Parathyroid adenoma (tissue), 2 donors: Measurements from ENCODE around the gene GLG1.

Experiments
- H2AFZ ChIP-seq: fragments of 300-600 bp; sonication (generic); one replicate; pipeline ENCODE4 v1.7.0; 2017; ENCODE audit warnings: antibody characterized with exemption, mild to moderate bottlenecking
- H3K27ac ChIP-seq: fragments of 300-600 bp; sonication (generic); one replicate; pipeline ENCODE4 v1.7.0; 2017
- H3K27me3 ChIP-seq: fragments of 300-600 bp; sonication (generic); one replicate; pipeline ENCODE4 v1.7.0; 2017; ENCODE audit warnings: low read length; ENCODE audit not compliant: control insufficient read depth, insufficient read depth
- H3K36me3 ChIP-seq: fragments of 300-600 bp; sonication (generic); one replicate; pipeline ENCODE4 v1.7.0; 2017; ENCODE audit warnings: low read length; ENCODE audit not compliant: control insufficient read depth, insufficient read depth
- H3K4me1 ChIP-seq: fragments of 300-600 bp; sonication (generic); one replicate; pipeline ENCODE4 v1.7.0; 2017; ENCODE audit warnings: control low read depth
- H3K4me2 ChIP-seq: fragments of 300-600 bp; sonication (generic); one replicate; pipeline ENCODE4 v1.7.0; 2017; ENCODE audit warnings: low read length
- H3K4me3 ChIP-seq: fragments of 300-600 bp; sonication (generic); one replicate; pipeline ENCODE4 v1.7.0; 2017; ENCODE audit warnings: low read depth, low read length
- H3K79me2 ChIP-seq: fragments of 300-600 bp; sonication (generic); one replicate; pipeline ENCODE4 v1.7.0; 2017; ENCODE audit warnings: control low read depth
- H3K9ac ChIP-seq: fragments of 300-600 bp; sonication (generic); one replicate; pipeline ENCODE4 v1.7.0; 2017; ENCODE audit warnings: mild to moderate bottlenecking
- H3K9me3 ChIP-seq: fragments of 300-600 bp; sonication (generic); one replicate; pipeline ENCODE4 v1.7.0; 2017; ENCODE audit warnings: low read length; ENCODE audit not compliant: control insufficient read depth
- CTCF ChIP-seq: fragments of 300-600 bp; sonication (generic); IDR thresholded peaks from one replicate; pipeline ENCODE4 v1.7.0; 2017; ENCODE audit warnings: antibody characterized with exemption, mild to moderate bottlenecking
- donor health status: primary hyperparathyroidism.

Gene GLG1

DNA sequence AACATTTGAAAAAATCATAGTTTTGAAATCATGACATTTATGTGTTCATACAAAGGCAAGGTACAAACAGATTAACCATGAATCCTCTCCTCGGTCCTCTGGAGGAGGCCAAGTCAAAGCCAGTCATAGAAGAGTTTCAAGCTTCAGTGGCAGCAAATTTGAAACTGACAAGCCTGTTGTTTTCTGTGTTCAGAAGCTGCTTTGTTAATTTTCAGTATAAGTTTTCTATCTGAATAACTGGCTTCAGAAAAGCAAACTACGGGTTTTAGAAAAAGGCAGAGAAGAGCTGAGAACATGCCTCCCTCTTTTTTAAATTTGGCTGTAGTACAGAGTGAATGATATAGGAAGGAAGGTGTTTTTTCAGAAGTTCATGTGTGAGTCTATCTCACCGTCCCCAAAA, 106.0 kb downstream of the GLG1 start:
- Histone ChIP-seq H3K27ac (no peak overlapping the region), H3K36me3 (no peaks in the 10 kb centered on the region), H3K9me3 (no peaks in the 10 kb centered on the region), H3K4me1 (peaks cover 18% of the 10 kb centered on the region), H2AFZ (no peak overlapping the region), H3K4me2 (no peak overlapping the region), H3K79me2 (peaks cover 5% of the 10 kb centered on the region), H3K4me3 (no peak overlapping the region), H3K27me3 (no peaks in the 10 kb centered on the region), H3K9ac (no peak overlapping the region)
- no peak for TF ChIP-seq CTCF

DNA sequence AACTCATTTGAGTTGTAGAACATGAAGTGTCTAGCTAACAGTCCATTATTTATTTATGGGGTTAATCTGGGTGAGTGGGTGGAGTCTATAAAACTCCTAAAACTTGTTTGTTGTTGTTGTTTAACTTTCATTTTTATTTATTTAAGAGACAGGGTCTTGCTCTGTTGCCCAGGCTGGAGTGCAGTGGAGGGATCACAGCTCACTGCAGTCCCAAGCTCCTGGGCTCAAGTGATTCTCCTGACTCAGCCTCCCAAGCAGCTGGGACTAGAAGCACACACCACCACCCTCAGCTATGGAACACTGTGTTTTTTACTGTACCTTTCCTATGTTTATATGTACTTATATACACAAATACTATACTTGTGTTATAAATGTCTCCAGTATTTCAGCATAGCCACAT, 107.8 kb downstream of the GLG1 start:
- no peak overlapping the region for H3K9ac ChIP-seq
- no peak overlapping the region for H3K4me2 ChIP-seq
- no peaks in the 10 kb centered on the region for H3K36me3 ChIP-seq
- H3K9me3 ChIP-seq: no peaks in the 10 kb centered on the region
- peaks cover 18% of the 10 kb centered on the region for H3K4me1 ChIP-seq
- no peaks in the 10 kb centered on the region for H3K27me3 ChIP-seq
- H3K79me2 ChIP-seq: peaks cover 5% of the 10 kb centered on the region
- H3K4me3 ChIP-seq: no peak overlapping the region
- TF ChIP-seq CTCF: no peak
- H2AFZ ChIP-seq: no peak overlapping the region
- no peak overlapping the region for H3K27ac ChIP-seq

DNA sequence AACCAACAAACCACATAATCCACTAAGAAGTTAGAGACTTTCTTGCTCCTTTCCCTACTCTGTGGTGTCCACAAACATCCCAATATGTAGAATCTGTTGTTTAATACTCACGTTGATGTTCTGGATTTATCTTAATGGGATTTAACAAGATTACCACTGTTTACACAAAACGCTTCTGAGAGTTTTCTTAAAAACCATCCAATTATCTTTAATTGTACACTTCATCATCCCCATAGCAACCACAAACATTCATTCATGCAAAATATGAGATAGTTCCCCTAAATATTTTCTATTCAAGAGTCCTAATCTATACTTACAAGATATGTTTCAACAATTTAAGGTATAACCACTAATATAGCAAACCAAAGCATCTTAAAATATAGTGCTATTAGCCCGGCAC, 109.2 kb downstream of the GLG1 start:
- Histone ChIP-seq H2AFZ (no peak overlapping the region), H3K9ac (no peak overlapping the region), H3K9me3 (no peaks in the 10 kb centered on the region), H3K36me3 (no peaks in the 10 kb centered on the region), H3K4me1 (peaks cover 11% of the 10 kb centered on the region), H3K27me3 (no peaks in the 10 kb centered on the region), H3K4me2 (no peak overlapping the region), H3K27ac (no peak overlapping the region), H3K4me3 (no peak overlapping the region), H3K79me2 (peaks cover 5% of the 10 kb centered on the region)
- no peak for TF ChIP-seq CTCF

DNA sequence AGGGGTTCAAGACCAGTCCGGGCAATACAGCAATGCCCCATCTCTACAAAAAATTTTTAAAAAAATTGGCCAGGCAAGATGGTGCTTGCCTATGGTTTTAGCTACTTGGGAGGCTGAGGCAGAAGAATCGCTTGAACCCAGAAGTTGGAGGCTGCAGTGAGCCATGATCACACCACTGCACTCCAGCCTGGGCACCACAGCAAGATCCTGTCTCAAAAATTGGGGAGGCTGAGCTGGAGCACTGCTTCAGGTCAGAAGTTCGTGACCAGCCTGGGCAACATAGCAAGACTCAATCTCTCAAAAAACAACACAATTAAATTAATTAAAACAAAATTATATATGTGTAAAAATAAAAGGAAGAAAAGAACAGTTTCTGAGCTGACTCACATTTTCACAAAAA, 110.9 kb downstream of the GLG1 start:
- H3K4me2 ChIP-seq: no peak overlapping the region
- no peaks in the 10 kb centered on the region for H3K9me3 ChIP-seq
- no peak for TF ChIP-seq CTCF

GRCh38 chr16:74492976-74493375, 113.9 kb downstream of the GLG1 start:
- Histone ChIP-seq H3K27me3 (no peaks in the 10 kb centered on the region), H3K27ac (no peak overlapping the region), H3K9ac (no peak overlapping the region), H3K4me1 (no peaks in the 10 kb centered on the region), H3K4me3 (no peak overlapping the region), H3K9me3 (no peaks in the 10 kb centered on the region), H3K4me2 (no peak overlapping the region), H3K79me2 (peaks cover 5% of the 10 kb centered on the region), H3K36me3 (no peaks in the 10 kb centered on the region), H2AFZ (no peak overlapping the region)
- no peak for TF ChIP-seq CTCF

More for the DNA sequence above, 110.9 kb downstream of the GLG1 start:
- no peak overlapping the region for H3K27ac ChIP-seq
- no peaks in the 10 kb centered on the region for H3K27me3 ChIP-seq
- H2AFZ ChIP-seq: no peak overlapping the region
- H3K9ac ChIP-seq: no peak overlapping the region
- peaks cover 5% of the 10 kb centered on the region for H3K79me2 ChIP-seq
- no peaks in the 10 kb centered on the region for H3K36me3 ChIP-seq
- H3K4me1 ChIP-seq: no peaks in the 10 kb centered on the region
- H3K4me3 ChIP-seq: no peak overlapping the region
